IMR-90 (cell line): Measurements from ENCODE around the gene OR6K3. TPM values are rescaled to one million over a fixed set of nuclear protein-coding genes. Genes with fewer than 3 reads are reported as not detected.

Experiments
- ATAC-seq: fragments of 200-7000 bp; cut with Tn5 transposase; 2 replicates; pipeline ENCODE4 v1.9.1; 2020; ENCODE audit warnings: low read depth, mild to moderate bottlenecking, moderate library complexity
- BruUV-seq: library from RNA; stranded (reverse); fragments of 400-500 nt; replicated peaks from 2 replicates; lab custom pipeline; 2021; lab: Mats Ljungman, UMichigan
- CTCF ChIA-PET: fragments of 300-600 bp; formaldehyde crosslinking; extraction: SDS; loops from one replicate; lab custom pipeline; 2021; ENCODE audit warnings: antibody characterized with exemption; lab: Yijun Ruan, JAX
- POLR2A ChIA-PET: fragments of 300-600 bp; sonication (Branson Sonifier 250); formaldehyde crosslinking; loops from one replicate; lab custom pipeline; 2022; ENCODE audit warnings: antibody characterized with exemption; ENCODE audit not compliant: unreplicated experiment; lab: Charles Lee
- DNase-seq: peaks from one replicate; pipeline ENCODE4 v3.0.0; 2013
- H2AFZ ChIP-seq: replicated peaks from 2 replicates; pipeline ENCODE3; 2013; ENCODE audit warnings: low read length, mild to moderate bottlenecking; ENCODE audit not compliant: poor library complexity
- H2AK5ac ChIP-seq: 2 replicates; pipeline ENCODE4 v1.6.1; 2013; ENCODE audit warnings: low read depth, low read length, inconsistent platforms
- H2AK9ac ChIP-seq: replicated peaks from 2 replicates; pipeline ENCODE3; 2013; ENCODE audit warnings: mild to moderate bottlenecking, low read depth, low read length, moderate library complexity; ENCODE audit not compliant: poor library complexity
- H2BK120ac ChIP-seq: 2 replicates; pipeline ENCODE4 v1.6.1; 2013; ENCODE audit warnings: low read depth, low read length, inconsistent platforms
- H2BK15ac ChIP-seq: 3 replicates; pipeline ENCODE4 v1.6.1; 2013; ENCODE audit warnings: low read depth, low read length, inconsistent platforms
- H2BK20ac ChIP-seq: 2 replicates; pipeline ENCODE4 v1.6.1; 2013; ENCODE audit warnings: low read depth, mild to moderate bottlenecking, inconsistent platforms, low read length, moderate library complexity
- H2BK5ac ChIP-seq: 2 replicates; pipeline ENCODE4 v1.6.1; 2013; ENCODE audit warnings: mild to moderate bottlenecking, low read depth, low read length, inconsistent platforms; ENCODE audit not compliant: poor library complexity, severe bottlenecking
- H3K14ac ChIP-seq: replicated peaks from 2 replicates; pipeline ENCODE4 v1.6.1; 2013; ENCODE audit warnings: low read depth, low read length, inconsistent platforms
- H3K18ac ChIP-seq: 2 replicates; pipeline ENCODE4 v1.6.1; 2013; ENCODE audit warnings: low read depth, low read length, control low read depth
- H3K23ac ChIP-seq: 2 replicates; pipeline ENCODE4 v1.6.1; 2013; ENCODE audit warnings: low read depth, low read length, inconsistent platforms
- H3K27ac ChIP-seq: 2 replicates; pipeline ENCODE4 v1.5.1; 2013; ENCODE audit warnings: mild to moderate bottlenecking, control low read depth, low read length; ENCODE audit not compliant: insufficient read depth
- H3K27me3 ChIP-seq: 2 replicates; pipeline ENCODE4 v1.6.1; 2013; ENCODE audit warnings: low read length; ENCODE audit not compliant: control insufficient read depth, insufficient read depth
- H3K36me3 ChIP-seq: 2 replicates; pipeline ENCODE4 v1.6.1; 2013; ENCODE audit warnings: low read length, mixed read lengths; ENCODE audit not compliant: control insufficient read depth, insufficient read depth
- H3K4ac ChIP-seq: 2 replicates; pipeline ENCODE4 v1.6.1; 2013; ENCODE audit warnings: low read depth, low read length, inconsistent platforms
- H3K4me1 ChIP-seq: 2 replicates; pipeline ENCODE4 v1.6.1; 2013; ENCODE audit warnings: low read length, mixed read lengths; ENCODE audit not compliant: control insufficient read depth, insufficient read depth
- H3K4me2 ChIP-seq: 2 replicates; pipeline ENCODE4 v1.6.1; 2013; ENCODE audit warnings: low read depth, mild to moderate bottlenecking, control low read depth, low read length, moderate library complexity
- H3K4me3 ChIP-seq: 2 replicates; pipeline ENCODE4 v1.5.1; 2013; ENCODE audit warnings: low read depth, mild to moderate bottlenecking, control low read depth, low read length, moderate library complexity; ENCODE audit not compliant: insufficient read depth
- H3K56ac ChIP-seq: 2 replicates; pipeline ENCODE4 v1.6.1; 2013; ENCODE audit warnings: low read length, inconsistent platforms; ENCODE audit not compliant: insufficient read depth; ENCODE audit errors: extremely low read depth
- H3K79me1 ChIP-seq, 2 experiments: 2 replicates each; pipeline ENCODE4 v1.6.1; 2013; ENCODE audit warnings: low read length in 2 of 2, inconsistent platforms in 1 of 2, low read depth in 1 of 2
- H3K9ac ChIP-seq: 2 replicates; pipeline ENCODE4 v1.6.1; 2013; ENCODE audit warnings: low read depth, low read length, control low read depth
- H3K9me1 ChIP-seq: 2 replicates; pipeline ENCODE4 v1.6.1; 2013; ENCODE audit warnings: low read length, inconsistent platforms; ENCODE audit not compliant: insufficient read depth
- H3K9me3 ChIP-seq: 2 replicates; pipeline ENCODE4 v1.6.1; 2013; ENCODE audit warnings: low read length; ENCODE audit not compliant: control insufficient read depth, insufficient read depth
- H4K20me1 ChIP-seq: 2 replicates; pipeline ENCODE4 v1.6.1; 2013; ENCODE audit warnings: low read length, inconsistent platforms; ENCODE audit not compliant: insufficient read depth
- H4K5ac ChIP-seq: 2 replicates; pipeline ENCODE4 v1.6.1; 2013; ENCODE audit warnings: mild to moderate bottlenecking, low read depth, low read length, control low read depth
- H4K8ac ChIP-seq, 2 experiments: 2 replicates each; pipeline ENCODE4 v1.6.1; 2013; ENCODE audit warnings: low read depth in 2 of 2, low read length in 2 of 2, control low read depth in 1 of 2, inconsistent platforms in 1 of 2
- H4K91ac ChIP-seq: 2 replicates; pipeline ENCODE4 v1.6.1; 2013; ENCODE audit warnings: low read depth, low read length, inconsistent platforms; ENCODE audit not compliant: insufficient read depth
- CHD1 ChIP-seq: IDR thresholded peaks from 2 replicates; pipeline ENCODE4 v1.6.1; 2012; ENCODE audit warnings: low read depth, low read length, improper control_type of control experiment
- FOS ChIP-seq: fragments of 150-350 bp; IDR thresholded peaks from 2 replicates; pipeline ENCODE4 v1.6.1; 2016; ENCODE audit warnings: low read depth, low read length
- MAZ ChIP-seq: IDR thresholded peaks from 2 replicates; pipeline ENCODE4 v1.6.1; 2012; ENCODE audit warnings: low read depth, mild to moderate bottlenecking, low read length, improper control_type of control experiment, moderate library complexity, borderline replicate concordance
- POLR2A ChIP-seq: IDR thresholded peaks from 2 replicates; pipeline ENCODE4 v1.6.1; 2012; ENCODE audit warnings: mild to moderate bottlenecking, low read depth, low read length
- WGBS, 2 experiments: methylation state at CpG; one replicate each; pipeline versions ENCODE4 v1.1.5 to v1.1.7; 2013; ENCODE audit warnings: missing lambda C conversion rate in 2 of 2; ENCODE audit not compliant: insufficient read length in 1 of 2; ENCODE audit errors: extremely low coverage in 2 of 2; 5-methylcytosine and 5-hydroxymethylcytosine counted together
- dilution Hi-C: fragments of 300-500 bp; cut with HindIII; formaldehyde crosslinking; loops from one replicate; pipeline ENCODE4 v1.14.3; 2018; ENCODE audit warnings: low sequenced_read_pairs; ENCODE audit not compliant: unreplicated experiment
- in situ Hi-C: fragments of 300-500 bp; cut with MboI; formaldehyde crosslinking; loops from 3 replicates; pipeline ENCODE4 v1.14.3; 2019; ENCODE audit warnings: low sequenced_read_pairs, inconsistent platforms, mixed read lengths
- intact Hi-C: fragments of 100-400 bp; cut with micrococcal nuclease; formaldehyde crosslinking; loops from 2 replicates; pipeline ENCODE4 v1.10.0; 2022
- polyA plus RNA-seq, 3 experiments: library from polyadenylated mRNA; depleted of rRNA; stranded (reverse); fragments of >200 nt; gene quantifications; 2 replicates each; pipeline ENCODE4 v1.2.3, GENCODE V29; 2012; ENCODE audit warnings: low replicate concordance in 1 of 3
- total RNA-seq: library from RNA; depleted of rRNA; stranded (reverse); fragments of >200 nt; gene quantifications from 2 replicates; pipeline ENCODE4 v1.2.3, GENCODE V29; 2012
- TF ChIP-seq, protein P1 (sequence below): fragments of 150-350 bp; IDR thresholded peaks from 2 replicates; pipeline ENCODE4 v1.6.1; 2017; ENCODE audit warnings: mild to moderate bottlenecking, antibody characterized with exemption, low read length, low read depth
- TF ChIP-seq, protein P2 (sequence below): conservative IDR thresholded peaks from 2 replicates; pipeline ENCODE4 v1.5.1; 2012; ENCODE audit warnings: mild to moderate bottlenecking, low read depth, low read length, improper control_type of control experiment

OR6K3 gene
- total and polyA plus RNA-seq, 2 of the 4 experiments (the other 2 are of a cell fraction): not detected

DNA sequence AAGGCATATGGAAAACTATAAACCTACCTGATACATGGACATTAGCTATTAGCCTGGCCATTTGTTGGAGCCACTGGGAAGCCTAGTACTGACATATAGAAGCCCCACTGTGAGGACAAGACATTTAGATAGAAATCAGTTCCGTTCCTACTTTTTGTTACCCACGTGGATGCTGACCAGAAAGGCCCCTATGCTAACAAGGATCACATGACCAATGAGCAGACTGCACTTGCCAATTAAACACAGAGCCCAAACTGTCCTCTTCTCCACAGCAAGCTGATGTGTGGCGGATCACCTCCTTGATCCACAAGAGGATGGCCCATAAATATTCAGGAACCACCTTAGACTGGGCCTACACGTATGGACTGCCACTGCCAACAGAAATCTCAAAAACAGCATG is 11.2 kb upstream of the OR6K3 start:
- ChIA-PET POLR2A (no interaction called here), CTCF (no interaction called here)
- H2AK9ac ChIP-seq: no peak overlapping the region
- WGBS, 2 experiments: 0% methylated on average over 1 of the region's 4 CpGs; no CpG with 5 or more reads in 1 of the 2 experiments
- no peak overlapping the region for H3K4me2 ChIP-seq
- no peak for TF ChIP-seq POLR2A
- TF ChIP-seq, protein P1, sequence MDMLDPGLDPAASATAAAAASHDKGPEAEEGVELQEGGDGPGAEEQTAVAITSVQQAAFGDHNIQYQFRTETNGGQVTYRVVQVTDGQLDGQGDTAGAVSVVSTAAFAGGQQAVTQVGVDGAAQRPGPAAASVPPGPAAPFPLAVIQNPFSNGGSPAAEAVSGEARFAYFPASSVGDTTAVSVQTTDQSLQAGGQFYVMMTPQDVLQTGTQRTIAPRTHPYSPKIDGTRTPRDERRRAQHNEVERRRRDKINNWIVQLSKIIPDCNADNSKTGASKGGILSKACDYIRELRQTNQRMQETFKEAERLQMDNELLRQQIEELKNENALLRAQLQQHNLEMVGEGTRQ: no peak
- TF ChIP-seq FOS: no peak
- TF ChIP-seq, protein P2, sequence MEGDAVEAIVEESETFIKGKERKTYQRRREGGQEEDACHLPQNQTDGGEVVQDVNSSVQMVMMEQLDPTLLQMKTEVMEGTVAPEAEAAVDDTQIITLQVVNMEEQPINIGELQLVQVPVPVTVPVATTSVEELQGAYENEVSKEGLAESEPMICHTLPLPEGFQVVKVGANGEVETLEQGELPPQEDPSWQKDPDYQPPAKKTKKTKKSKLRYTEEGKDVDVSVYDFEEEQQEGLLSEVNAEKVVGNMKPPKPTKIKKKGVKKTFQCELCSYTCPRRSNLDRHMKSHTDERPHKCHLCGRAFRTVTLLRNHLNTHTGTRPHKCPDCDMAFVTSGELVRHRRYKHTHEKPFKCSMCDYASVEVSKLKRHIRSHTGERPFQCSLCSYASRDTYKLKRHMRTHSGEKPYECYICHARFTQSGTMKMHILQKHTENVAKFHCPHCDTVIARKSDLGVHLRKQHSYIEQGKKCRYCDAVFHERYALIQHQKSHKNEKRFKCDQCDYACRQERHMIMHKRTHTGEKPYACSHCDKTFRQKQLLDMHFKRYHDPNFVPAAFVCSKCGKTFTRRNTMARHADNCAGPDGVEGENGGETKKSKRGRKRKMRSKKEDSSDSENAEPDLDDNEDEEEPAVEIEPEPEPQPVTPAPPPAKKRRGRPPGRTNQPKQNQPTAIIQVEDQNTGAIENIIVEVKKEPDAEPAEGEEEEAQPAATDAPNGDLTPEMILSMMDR: no peak
- no peak for TF ChIP-seq CHD1
- no peak for TF ChIP-seq MAZ
- intact Hi-C loops: no loop called here
- no peak overlapping the region for H3K9ac ChIP-seq
- in situ Hi-C loops: no loop called here
- H3K27ac ChIP-seq: no peak overlapping the region
- no peak overlapping the region for H4K5ac ChIP-seq
- H2BK120ac ChIP-seq: no peak overlapping the region
- H2BK15ac ChIP-seq: no peak overlapping the region
- H3K4me3 ChIP-seq: no peak overlapping the region
- no peaks in the 10 kb centered on the region for H3K27me3 ChIP-seq
- BruUV-seq: no TSS peak
- H3K9me3 ChIP-seq: no peaks in the 10 kb centered on the region
- H3K18ac ChIP-seq: no peak overlapping the region
- no peak overlapping the region for H3K4ac ChIP-seq
- no peak overlapping the region for H2BK20ac ChIP-seq
- H2AK5ac ChIP-seq: no peak overlapping the region
- H4K8ac ChIP-seq: no peak overlapping the region
- no peaks in the 10 kb centered on the region for H3K4me1 ChIP-seq
- H4K91ac ChIP-seq: no peak overlapping the region
- H4K20me1 ChIP-seq: no peaks in the 10 kb centered on the region
- H3K79me1 ChIP-seq: no peaks in the 10 kb centered on the region
- DNase-seq: no peak
- no peak overlapping the region for H2BK5ac ChIP-seq
- no peak overlapping the region for H3K14ac ChIP-seq
- H3K9me1 ChIP-seq: no peaks in the 10 kb centered on the region
- H2AFZ ChIP-seq: no peak overlapping the region
- no peak for ATAC-seq
- dilution Hi-C loops: no loop called here
- no peaks in the 10 kb centered on the region for H3K36me3 ChIP-seq
- no peak overlapping the region for H3K23ac ChIP-seq
- no peak overlapping the region for H3K56ac ChIP-seq
